GM18520 (cell line): ENCODE data around the gene BMPER.

Experiments
- ATAC-seq: cut with Tn5 transposase; IDR thresholded peaks from one replicate; pipeline ENCODE4 v1.9.1; 2021; ENCODE audit not compliant: unreplicated experiment

Gene BMPER

GRCh38 chr7:34086981-34087380, 181.6 kb downstream of the BMPER start:
- no peak for ATAC-seq

- ATAC-seq = no peak
Measured at GRCh38 chr7:34087892-34088891, 182.9 kb downstream of the BMPER start.

- ATAC-seq = no peak
Measured at GRCh38 chr7:34090816-34091215, 185.5 kb downstream of the BMPER start.

- ATAC-seq = no peak
Measured at GRCh38 chr7:34091321-34091917, 186.1 kb downstream of the BMPER start.

GRCh38 chr7:34093276-34093675, 187.9 kb downstream of the BMPER start:
- no peak for ATAC-seq

- no peak for ATAC-seq
Measured at GRCh38 chr7:34096198-34096651, 190.9 kb downstream of the BMPER start.

GRCh38 chr7:34096777-34097176, 191.4 kb downstream of the BMPER start:
- ATAC-seq = no peak

- no peak for ATAC-seq
Measured at GRCh38 chr7:34100661-34101060, 195.3 kb downstream of the BMPER start.

GRCh38 chr7:34104115-34104514, 198.8 kb downstream of the BMPER start:
- no peak for ATAC-seq

- ATAC-seq = no peak
Measured at GRCh38 chr7:34104992-34105391, 199.7 kb downstream of the BMPER start.

- no peak for ATAC-seq
Measured at GRCh38 chr7:34107276-34107675, 201.9 kb downstream of the BMPER start.

- ATAC-seq = no peak
Measured at GRCh38 chr7:34108165-34108564, 202.8 kb downstream of the BMPER start.

- no peak for ATAC-seq
Measured at GRCh38 chr7:34109936-34110780, 204.8 kb downstream of the BMPER start.

- no peak for ATAC-seq
Measured at GRCh38 chr7:34111031-34111430, 205.7 kb downstream of the BMPER start.

GRCh38 chr7:34115503-34115902, 210.2 kb downstream of the BMPER start:
- ATAC-seq = no peak

GRCh38 chr7:34117573-34117972, 212.2 kb downstream of the BMPER start:
- ATAC-seq = no peak

GRCh38 chr7:34121366-34121765, 216.0 kb downstream of the BMPER start:
- ATAC-seq = no peak

GRCh38 chr7:34123316-34123715, 218.0 kb downstream of the BMPER start:
- no peak for ATAC-seq

GRCh38 chr7:34124765-34125164, 219.4 kb downstream of the BMPER start:
- no peak for ATAC-seq

GRCh38 chr7:34128762-34129161, 223.4 kb downstream of the BMPER start:
- no peak for ATAC-seq
